Loucy (cell line): ENCODE measurements around the gene HSPB8.

Experiments
- EZH2phosphoT487 ChIP-seq: fragments of 200-600 bp; IDR thresholded peaks from 2 replicates; pipeline ENCODE4 v1.6.1; 2018; ENCODE audit warnings: antibody characterized with exemption, mild to moderate bottlenecking, moderate library complexity, borderline replicate concordance
- TF ChIP-seq, protein P1 (sequence below): fragments of 200-600 bp; sonication (generic); conservative IDR thresholded peaks from 2 replicates; pipeline ENCODE4 v1.5.1; 2014; ENCODE audit warnings: mild to moderate bottlenecking, antibody characterized with exemption, low read length

DNA sequence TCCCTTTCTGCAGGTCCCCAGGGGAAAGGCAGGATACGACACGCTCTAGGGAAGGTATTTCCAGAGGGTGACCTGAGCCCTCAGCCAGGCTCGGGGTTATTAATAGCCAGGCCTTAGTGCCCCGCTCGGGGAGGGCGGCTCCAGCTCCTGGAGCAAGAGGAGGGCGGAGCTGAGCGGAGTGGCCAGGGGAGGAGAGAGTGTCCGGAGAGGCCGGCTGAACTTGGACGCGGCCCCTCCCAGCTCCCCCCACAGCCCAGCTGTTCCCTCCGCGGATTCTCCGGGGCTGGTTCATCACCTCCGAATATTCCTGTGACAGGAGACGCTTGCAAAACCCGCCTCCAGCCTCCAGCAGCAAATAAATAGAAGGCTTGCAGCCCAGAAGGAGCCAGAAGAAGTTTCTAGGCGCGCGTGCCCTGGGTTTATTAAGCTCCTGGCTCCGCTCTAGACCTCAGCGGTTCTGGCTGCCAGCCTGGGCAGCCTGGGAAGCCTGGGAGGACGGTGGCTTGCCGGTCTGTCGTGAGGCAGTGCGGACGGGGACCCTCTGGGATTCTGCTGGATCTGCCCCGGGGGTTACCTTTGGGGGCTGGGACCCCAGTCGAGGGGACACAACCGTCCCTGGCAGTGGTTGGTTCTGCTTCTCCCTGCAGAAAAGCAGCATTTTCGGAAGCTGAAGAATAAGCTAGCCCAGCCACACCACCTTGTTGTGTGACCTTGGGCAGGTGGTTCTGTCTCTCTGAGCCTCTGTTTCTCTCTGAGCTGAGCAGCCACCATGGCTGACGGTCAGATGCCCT, at the start of gene HSPB8:
- TF ChIP-seq, protein P1, sequence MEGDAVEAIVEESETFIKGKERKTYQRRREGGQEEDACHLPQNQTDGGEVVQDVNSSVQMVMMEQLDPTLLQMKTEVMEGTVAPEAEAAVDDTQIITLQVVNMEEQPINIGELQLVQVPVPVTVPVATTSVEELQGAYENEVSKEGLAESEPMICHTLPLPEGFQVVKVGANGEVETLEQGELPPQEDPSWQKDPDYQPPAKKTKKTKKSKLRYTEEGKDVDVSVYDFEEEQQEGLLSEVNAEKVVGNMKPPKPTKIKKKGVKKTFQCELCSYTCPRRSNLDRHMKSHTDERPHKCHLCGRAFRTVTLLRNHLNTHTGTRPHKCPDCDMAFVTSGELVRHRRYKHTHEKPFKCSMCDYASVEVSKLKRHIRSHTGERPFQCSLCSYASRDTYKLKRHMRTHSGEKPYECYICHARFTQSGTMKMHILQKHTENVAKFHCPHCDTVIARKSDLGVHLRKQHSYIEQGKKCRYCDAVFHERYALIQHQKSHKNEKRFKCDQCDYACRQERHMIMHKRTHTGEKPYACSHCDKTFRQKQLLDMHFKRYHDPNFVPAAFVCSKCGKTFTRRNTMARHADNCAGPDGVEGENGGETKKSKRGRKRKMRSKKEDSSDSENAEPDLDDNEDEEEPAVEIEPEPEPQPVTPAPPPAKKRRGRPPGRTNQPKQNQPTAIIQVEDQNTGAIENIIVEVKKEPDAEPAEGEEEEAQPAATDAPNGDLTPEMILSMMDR: no peak
- no peak for TF ChIP-seq EZH2phosphoT487
